GM18526 (cell line): Measurements from ENCODE around the gene POLR2A.

Source experiments
- POLR2A ChIP-seq: IDR thresholded peaks from 3 replicates; pipeline ENCODE4 v1.6.1; 2011; ENCODE audit not compliant: insufficient read length; ENCODE audit errors: extremely low read depth

The POLR2A gene

DNA sequence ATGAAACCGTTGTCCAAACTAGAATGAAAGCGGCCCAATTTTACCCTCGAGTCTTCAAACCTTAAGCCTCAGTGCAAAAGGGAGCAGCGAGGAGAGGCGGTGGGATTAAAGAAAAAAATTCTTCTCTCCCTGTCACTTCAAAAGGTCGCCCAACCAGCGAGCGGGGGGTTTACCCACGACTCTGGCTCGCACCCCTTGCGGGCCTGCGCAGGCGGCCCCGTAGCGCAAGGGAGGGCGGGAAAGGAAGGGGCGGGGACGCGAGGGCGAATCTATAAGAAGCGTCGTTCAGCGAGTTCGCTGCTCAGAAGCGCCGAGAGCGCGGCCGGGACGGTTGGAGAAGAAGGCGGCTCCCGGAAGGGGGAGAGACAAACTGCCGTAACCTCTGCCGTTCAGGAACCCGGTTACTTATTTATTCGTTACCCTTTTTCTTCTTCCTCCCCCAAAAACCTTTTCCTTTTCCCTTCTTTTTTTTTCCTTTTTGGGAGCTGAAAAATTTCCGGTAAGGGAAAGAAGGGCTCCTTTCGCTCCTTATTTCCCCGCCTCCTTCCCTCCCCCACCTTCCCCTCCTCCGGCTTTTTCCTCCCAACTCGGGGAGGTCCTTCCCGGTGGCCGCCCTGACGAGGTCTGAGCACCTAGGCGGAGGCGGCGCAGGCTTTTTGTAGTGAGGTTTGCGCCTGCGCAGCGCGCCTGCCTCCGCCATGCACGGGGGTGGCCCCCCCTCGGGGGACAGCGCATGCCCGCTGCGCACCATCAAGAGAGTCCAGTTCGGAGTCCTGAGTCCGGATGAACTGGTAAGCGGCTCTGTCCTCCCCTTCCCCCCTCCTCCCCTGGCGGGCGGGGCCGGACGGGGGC, at the start of gene POLR2A:
Gene POLR2A, plus strand, starts transcription at position 300 of the 852 bp plus-strand sequence.
- TF ChIP-seq POLR2A: peak; percentile 100

DNA sequence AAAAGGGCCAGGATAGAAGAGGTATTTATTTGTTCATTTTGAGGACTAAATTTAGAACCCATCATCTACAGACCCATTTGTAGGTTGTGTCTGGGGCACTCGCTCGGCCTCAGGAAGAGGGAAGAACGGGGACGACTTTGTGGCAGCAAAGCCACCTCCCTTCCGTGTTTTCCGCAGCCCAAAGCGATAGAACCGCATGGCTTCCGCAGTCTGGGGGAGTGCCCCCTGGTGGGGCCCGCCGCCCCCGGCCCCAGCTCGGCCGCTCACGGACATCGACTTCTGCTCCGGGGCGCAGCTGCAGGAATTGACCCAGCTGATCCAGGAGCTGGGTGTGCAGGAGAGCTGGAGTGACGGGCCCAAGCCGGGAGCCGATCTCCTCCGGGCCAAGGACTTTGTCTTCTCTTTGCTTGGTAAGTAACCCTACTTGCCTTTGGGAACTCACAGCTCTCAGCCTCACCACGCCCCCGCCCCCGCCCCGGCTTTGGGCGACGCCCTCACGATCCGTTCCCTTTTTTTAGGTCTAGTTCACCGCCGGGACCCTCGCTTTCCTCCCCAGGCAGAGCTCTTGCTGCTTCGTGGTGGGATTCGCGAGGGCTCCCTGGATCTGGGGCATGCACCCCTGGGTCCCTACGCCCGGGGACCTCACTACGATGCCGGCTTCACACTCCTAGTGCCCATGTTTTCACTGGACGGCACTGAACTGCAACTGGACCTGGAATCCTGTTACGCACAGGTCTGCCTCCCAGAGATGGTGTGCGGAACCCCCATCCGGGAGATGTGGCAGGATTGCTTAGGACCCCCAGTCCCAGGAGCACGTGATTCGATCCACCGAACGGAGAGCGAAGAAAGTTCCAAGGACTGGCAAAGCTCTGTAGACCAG, 48.2 kb upstream of the POLR2A start:
- peak; percentile 37 for TF ChIP-seq POLR2A

DNA sequence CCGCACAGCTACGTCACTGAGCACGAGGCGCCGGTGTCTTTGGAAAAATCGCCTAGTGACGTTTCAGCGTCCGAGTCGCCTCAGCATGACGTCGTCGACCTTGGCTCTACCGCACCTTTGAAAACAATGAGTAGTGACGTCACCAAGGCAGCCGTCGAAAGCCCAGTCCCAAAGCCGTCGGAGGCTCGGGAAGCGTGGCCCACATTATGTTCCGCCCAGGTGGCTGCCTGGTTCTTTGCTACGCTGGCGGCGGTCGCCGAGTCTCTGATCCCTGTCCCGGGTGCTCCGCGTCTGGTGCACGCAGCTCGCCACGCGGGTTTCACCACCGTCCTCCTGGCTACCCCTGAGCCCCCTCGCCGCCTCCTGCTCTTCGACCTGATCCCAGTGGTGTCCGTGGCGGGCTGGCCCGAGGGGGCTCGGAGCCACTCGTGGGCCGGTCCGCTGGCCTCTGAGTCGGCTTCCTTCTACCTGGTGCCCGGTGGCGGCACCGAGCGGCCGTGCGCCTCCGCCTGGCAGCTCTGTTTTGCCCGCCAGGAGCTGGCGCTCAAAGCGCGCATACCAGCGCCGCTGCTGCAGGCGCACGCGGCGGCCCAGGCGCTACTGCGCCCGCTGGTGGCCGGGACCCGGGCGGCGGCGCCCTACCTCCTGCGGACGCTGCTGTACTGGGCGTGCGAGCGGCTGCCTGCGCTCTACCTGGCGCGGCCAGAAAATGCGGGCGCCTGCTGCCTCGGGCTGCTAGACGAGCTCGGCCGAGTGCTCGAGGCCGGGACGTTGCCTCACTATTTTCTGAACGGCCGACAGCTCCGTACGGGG, 47.4 kb upstream of the POLR2A start:
- TF ChIP-seq POLR2A: peak; percentile 20

DNA sequence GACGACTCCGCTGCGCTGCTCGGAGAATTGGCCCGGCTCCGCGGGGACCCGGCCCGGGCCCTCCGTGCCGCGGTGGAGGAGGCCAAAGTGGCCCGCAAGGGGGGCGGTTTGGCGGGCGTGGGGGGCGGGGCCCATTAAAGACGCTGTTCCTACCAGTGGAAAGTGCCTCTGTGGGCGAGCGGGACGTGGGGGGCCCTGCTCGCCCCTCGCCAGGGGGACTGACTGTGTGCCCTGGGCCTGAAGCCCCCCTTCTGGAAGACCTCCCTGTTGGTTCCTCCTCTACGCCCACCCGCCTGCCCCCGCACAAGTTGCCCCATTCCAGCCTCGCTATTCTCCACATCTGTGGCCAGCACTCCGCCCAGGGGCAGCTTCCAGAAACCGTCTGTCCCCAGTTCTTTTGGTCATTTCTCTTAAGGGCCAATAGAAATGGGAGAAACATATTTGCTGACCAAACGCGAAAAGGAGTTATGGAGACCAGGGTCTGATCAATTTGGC, 46.8 kb upstream of the POLR2A start:
- TF ChIP-seq POLR2A: no peak

DNA sequence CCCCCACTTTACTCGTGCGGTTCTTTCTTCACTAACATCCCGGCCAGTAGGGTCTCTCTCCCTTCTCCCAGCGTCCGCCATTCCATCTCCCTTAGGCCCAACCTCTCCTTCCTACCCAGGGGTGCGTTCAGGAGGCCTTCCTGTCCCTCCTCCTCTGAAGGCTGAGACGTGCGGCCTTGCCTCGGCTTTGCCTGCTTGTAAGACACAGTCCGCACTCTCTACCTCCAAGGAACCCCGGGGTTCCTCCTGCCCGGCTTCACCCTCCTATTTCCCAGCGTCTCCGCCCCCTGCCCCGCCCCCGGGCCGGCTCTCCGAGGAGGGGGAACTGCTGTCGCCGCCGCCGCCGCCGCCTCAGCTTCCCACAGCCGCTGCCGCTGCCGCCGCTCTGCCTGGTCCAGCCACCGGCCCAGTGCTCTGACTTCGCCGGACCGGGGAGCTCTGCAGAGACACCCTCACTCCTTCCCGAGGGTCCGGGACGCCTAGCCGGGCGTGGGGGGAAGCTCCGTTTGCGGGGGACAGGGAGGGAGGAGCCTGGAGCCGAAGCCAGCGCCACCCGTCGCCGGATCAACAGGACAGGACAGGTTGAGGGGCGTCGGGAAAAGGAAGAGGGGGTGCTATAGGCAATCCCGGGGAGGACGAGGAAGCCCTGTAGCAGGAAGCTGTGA, 46.1 kb upstream of the POLR2A start:
- no peak for TF ChIP-seq POLR2A

DNA sequence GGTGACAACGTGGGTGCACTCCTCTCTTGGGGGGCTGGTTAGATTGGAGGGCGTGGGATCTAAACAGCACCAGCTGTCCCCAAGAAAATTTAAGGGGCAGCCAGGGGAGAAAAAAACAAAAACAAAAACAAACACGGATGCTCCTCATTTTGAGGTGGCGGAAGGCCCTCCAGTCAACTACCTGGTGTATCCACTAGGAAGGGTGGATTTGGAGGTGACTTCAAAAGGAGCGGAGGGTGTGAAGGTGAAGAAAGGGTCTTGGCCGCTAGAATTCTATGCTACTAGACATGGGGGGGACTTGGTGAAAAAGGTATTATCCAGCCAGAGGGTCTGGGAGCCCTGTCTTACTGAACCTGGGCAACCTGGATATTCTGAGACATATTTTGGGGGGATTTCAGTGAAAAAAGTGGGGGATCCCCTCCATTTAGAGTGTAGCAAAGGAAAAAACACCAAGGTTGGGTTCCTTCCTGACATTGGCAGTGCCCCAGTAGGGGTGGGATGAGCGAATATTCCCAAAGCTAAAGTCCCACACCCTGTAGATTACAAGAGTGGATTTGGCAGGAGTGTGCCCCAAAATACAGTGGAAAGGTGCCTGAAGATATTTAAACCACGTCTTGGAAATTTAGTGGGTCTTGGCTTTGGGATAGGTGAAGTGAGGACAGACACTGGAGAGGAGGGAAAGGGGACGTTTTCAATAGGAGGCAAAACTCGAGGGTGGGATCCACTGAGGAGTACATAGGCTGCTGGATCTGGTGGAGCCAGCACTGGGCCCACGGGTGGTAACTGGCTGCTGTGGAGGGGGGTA, 45.3 kb upstream of the POLR2A start:
- no peak for TF ChIP-seq POLR2A

DNA sequence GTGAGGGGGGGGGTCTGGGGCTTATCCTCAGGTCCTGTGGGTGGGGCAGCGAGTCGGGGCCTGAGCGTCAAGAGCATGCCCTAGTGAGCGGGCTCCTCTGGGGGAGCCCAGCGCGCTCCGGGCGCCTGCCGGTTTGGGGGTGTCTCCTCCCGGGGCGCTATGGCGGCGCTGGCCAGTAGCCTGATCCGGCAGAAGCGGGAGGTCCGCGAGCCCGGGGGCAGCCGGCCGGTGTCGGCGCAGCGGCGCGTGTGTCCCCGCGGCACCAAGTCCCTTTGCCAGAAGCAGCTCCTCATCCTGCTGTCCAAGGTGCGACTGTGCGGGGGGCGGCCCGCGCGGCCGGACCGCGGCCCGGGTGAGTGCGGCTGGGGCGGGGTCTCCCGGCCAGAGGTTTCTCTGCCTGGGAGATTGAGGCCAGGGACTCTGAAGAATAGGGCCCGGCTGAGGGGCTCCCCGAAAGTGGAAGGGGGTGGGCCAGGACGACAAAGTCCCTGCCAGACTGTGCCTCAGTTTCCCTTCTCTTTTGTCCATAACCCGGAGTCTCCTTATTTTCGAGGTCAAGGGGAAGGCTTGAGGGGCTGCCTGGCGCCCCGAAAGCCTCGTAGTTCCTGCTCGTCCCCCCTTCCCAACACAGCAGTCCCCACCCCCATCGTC, 44.6 kb upstream of the POLR2A start, which contains the start of gene FGF11:
Gene FGF11, plus strand, starts transcription at position 51 of the 651 bp plus-strand sequence. Its CDS starts 109 bp downstream, at position 160.
- no peak for TF ChIP-seq POLR2A

DNA sequence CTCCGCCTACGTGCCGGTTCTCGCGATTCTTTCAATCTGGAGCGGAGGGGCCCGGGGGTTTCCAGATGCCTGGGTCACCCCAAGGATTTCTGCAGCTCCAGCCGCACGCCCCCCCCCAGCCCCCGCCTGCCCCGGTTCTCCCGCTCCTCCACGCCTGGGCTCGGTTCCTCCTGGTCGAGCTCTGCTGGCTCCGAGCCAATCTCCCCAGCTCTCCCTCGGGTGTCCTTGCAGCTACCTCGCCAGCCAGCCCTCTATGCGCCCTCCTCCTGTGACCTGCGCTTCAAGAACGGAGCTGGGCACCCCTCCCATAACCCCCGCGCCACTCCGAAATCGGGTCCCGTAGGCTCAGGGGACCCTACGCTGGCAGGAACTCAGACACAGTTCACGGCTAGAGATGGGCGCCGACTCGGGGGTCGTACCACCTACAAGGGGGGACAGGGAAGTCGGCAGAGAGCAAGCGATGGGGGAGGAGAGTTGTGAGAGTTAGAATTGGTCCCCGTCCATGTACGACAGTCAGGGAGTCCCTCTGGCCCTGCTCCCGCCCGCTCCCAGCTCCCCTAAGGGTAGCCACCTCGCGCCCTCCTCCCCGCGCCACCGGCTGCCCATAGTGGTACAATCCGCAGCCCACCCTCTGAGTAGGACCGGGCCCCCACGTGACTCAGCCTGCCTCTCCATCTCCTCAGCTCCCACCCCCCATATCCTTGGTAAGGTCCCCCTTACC, 43.9 kb upstream of the POLR2A start:
- no peak for TF ChIP-seq POLR2A

DNA sequence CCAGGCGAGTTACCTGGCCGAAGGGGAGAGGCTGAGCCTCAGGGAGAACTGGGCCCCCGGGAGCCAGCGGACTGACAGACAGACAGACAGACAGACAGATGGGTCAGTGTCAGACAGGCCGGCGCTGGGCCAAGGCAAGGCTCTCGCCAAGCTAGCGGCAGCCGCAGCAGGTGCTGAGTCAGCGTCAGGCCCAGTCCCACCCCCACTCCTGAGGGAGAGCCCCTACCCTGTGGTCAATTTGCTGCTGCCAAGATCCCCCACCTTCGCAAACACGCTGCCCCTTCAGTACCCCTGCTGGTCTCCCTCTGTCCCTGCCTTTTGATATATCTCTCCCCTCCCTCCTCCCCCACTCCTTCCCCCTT, 43.4 kb upstream of the POLR2A start:
- TF ChIP-seq POLR2A: no peak

DNA sequence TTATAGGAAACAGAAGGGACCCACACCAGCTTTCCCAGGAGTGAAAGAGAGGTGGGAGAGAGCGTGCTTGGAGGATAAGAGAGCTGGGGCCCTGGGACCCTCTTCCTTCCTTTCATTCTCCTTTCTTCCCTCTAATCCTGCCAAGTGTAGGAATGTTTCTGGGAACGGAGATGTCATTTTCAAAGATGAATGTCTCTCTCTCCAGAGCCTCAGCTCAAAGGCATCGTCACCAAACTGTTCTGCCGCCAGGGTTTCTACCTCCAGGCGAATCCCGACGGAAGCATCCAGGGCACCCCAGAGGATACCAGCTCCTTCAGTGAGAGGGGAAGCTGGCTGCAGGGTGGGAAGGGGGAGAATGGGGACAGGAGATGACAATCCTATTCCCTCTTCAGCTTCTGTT, 42.9 kb upstream of the POLR2A start:
- TF ChIP-seq POLR2A: no peak

DNA sequence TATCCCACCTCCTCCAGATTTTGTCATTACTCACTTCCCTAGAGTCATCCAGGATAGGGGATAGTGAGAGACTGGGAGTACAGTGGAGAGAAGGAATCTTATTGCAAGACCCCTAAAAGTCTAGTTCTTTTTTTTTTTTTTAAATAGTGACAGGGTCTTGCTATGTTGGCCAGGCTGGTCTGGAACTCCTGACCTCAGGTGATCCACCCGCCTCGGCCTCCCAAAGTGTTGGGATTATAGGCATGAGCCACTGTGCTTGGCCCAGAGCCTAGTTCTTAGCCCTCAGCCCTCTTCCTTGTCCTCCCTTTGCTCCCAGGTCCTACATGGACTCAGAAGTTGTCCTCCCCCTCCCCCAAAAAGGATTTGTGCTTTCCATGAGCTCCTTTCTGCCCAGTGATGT, 42.0 kb upstream of the POLR2A start:
- no peak for TF ChIP-seq POLR2A

DNA sequence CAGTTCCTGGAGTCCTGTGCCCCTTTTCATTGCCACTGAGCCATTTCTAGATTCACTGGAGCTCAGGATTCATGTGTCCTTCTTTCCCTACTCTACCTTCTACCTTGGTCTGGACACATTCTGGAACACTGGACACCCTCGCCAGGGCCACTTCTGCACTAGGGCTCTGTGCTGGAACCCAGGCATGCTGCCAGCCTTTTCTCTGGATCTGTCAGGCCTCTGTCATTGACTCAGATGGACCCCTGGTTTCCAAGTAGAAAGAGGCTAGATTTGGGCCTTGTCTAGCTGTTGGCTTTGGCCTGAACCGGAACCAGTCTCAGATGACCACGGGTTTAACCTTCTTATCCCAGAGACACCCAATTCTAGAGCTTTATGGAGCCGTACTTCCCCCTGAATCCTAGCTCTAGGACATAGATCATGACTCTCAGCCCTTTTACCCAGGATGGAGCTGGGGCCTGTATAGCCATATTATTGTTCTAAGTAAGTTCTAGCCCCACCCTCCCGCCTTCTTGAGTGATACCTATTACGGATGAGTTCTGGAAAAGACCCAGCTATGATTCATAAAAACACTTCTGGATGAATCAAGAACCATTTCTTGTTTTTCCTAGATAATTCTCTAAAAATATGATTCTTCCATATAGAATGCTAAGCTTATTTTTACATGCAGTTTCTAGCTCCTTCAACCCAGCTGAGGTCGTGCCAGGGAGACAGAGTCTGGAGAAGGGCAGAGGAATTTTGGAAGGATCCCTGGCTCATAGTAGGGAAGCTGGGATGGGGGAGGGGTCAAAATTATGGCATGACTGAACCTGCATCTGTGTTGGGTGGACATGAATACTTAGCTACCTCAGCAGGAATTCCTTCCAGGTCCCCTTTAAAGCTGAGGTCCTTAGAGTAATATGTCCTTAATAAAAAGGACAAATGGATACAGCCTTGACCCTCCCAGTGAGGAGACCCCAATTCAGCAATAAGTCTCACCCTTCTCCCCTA, 40.4 kb upstream of the POLR2A start:
- no peak for TF ChIP-seq POLR2A
